ENCODE results near the gene PCDHGA6. TPM values are rescaled to one million over a fixed set of nuclear protein-coding genes. Genes with fewer than 3 reads are reported as not detected.
"Not testable (repeated sequence)": the region's sequence is repeated elsewhere in the genome, so short reads cannot be mapped to it uniquely, and the experiment has no call there.

Gene PCDHGA6
- 1 to 10 TPM in 1 of 2 donors, under 1 TPM in 1; 0.82 to 1.5 TPM for total RNA-seq

- Histone ChIP-seq H3K4me3 (no peak within 1 kb of the TSS), H3K4me1 (no peaks in the 10 kb centered on the region), H3K36me3 (no peaks in the 10 kb centered on the region), H3K9ac (ENCODE audit: low read depth in 2 of 2, low read length in 2 of 2) (no peak within 1 kb of the TSS), H3K27me3 (no peaks in the 10 kb centered on the region), H3K27ac (no peak within 1 kb of the TSS), H3K9me3 (peaks cover 13% of the 10 kb centered on the region)
- intact Hi-C loops (cut with DNase I): no loop called here
- no peak for DNase-seq
- TF ChIP-seq CTCF (IDR thresholded peaks at IDR 0.05): no peak
Observed at GRCh38 chr5:141373673-141374317, at the start of gene PCDHGA6. Gene PCDHGA6 (plus strand): TSS chr5:141373891. CDS start chr5:141374084, 193 bp downstream.

- intact Hi-C loops (cut with DNase I): no loop called here
- Histone ChIP-seq H3K9me3 (no peaks in the 10 kb centered on the region), H3K27me3 (no peaks in the 10 kb centered on the region), H3K27ac (peak overlapping the region; percentile 28), H3K4me1 (no peaks in the 10 kb centered on the region), H3K9ac (ENCODE audit: low read depth in 2 of 2, low read length in 2 of 2) (peak overlapping the region; percentile 12 to 32), H3K36me3 (no peaks in the 10 kb centered on the region), H3K4me3 (peak overlapping the region; percentile 28)
- TF ChIP-seq CTCF (IDR thresholded peaks at IDR 0.05): peak; percentile 26
- peak; percentile 64 for DNase-seq
Observed at GRCh38 chr5:141326088-141326854, 47.4 kb upstream of the PCDHGA6 start.

GRCh38 chr5:141328231-141328630 is 45.5 kb upstream of the PCDHGA6 start:
- intact Hi-C loops (cut with DNase I): no loop called here
- H3K36me3 ChIP-seq: no peaks in the 10 kb centered on the region
- no peaks in the 10 kb centered on the region for H3K27me3 ChIP-seq

GRCh38 chr5:141330299-141331080 is 43.2 kb upstream of the PCDHGA6 start, which contains the start of gene PCDHGA1:
Gene PCDHGA1 (plus strand): TSS chr5:141330514.
- intact Hi-C loops (cut with DNase I): no loop called here
- Histone ChIP-seq H3K27ac (no peak within 1 kb of the TSS), H3K9ac (ENCODE audit: low read depth in 2 of 2, low read length in 2 of 2) (no peak within 1 kb of the TSS), H3K27me3 (no peaks in the 10 kb centered on the region), H3K4me3 (no peak within 1 kb of the TSS), H3K9me3 (no peaks in the 10 kb centered on the region), H3K36me3 (no peaks in the 10 kb centered on the region), H3K4me1 (no peaks in the 10 kb centered on the region)
- DNase-seq: no peak
- no peak for TF ChIP-seq CTCF (IDR thresholded peaks at IDR 0.05)

More at GRCh38 chr5:141328231-141328630, 45.5 kb upstream of the PCDHGA6 start:
- no peaks in the 10 kb centered on the region for H3K4me1 ChIP-seq
- H3K27ac ChIP-seq: no peak overlapping the region
- no peaks in the 10 kb centered on the region for H3K9me3 ChIP-seq
- H3K9ac ChIP-seq (ENCODE audit: low read depth in 2 of 2, low read length in 2 of 2): no peak overlapping the region
- DNase-seq: no peak
- H3K4me3 ChIP-seq: no peak overlapping the region
- no peak for TF ChIP-seq CTCF (IDR thresholded peaks at IDR 0.05)

GRCh38 chr5:141332571-141332970 is 41.1 kb upstream of the PCDHGA6 start:
- intact Hi-C loops (cut with DNase I); H3K9ac ChIP-seq (ENCODE audit: low read depth in 2 of 2, low read length in 2 of 2); DNase-seq; H3K4me3 ChIP-seq; H3K27ac ChIP-seq; H3K4me1 ChIP-seq; H3K27me3 ChIP-seq; H3K36me3 ChIP-seq; H3K9me3 ChIP-seq: not testable (repeated sequence)
